GM19099 (cell line): ENCODE data around the gene AKAP8L.

Experiments
- POLR2A ChIP-seq: IDR thresholded peaks from 3 replicates; pipeline ENCODE4 v1.6.1; 2011; ENCODE audit warnings: low read depth; ENCODE audit not compliant: insufficient read length; ENCODE audit errors: extremely low read depth

Gene AKAP8L

GRCh38 chr19:15418579-15419412 is at the start of gene AKAP8L:
TSS of gene AKAP8L (minus strand) at chr19:15418988. CDS start at chr19:15418923, 65 bp downstream.
- peak; percentile 90 for TF ChIP-seq POLR2A

- TF ChIP-seq POLR2A = no peak
These were observed 49.0 kb upstream of the AKAP8L start for GRCh38 chr19:15467734-15468214.

GRCh38 chr19:15466851-15467733 is 48.3 kb upstream of the AKAP8L start:
- TF ChIP-seq POLR2A = no peak

- TF ChIP-seq POLR2A = peak; percentile 56
These were observed 45.9 kb upstream of the AKAP8L start, which contains the start of gene RASAL3 for GRCh38 chr19:15464394-15465385. TSS of gene RASAL3 (minus strand) at chr19:15464544. CDS start at chr19:15464358, 186 bp downstream.

- TF ChIP-seq POLR2A = peak; percentile 73
These were observed 45.1 kb upstream of the AKAP8L start for GRCh38 chr19:15463861-15464371.

- TF ChIP-seq POLR2A = no peak
These were observed 42.9 kb upstream of the AKAP8L start for GRCh38 chr19:15461694-15462093.

- TF ChIP-seq POLR2A = peak; percentile 28
These were observed 39.1 kb upstream of the AKAP8L start for GRCh38 chr19:15457701-15458484.

- no peak for TF ChIP-seq POLR2A
These were observed 38.3 kb upstream of the AKAP8L start for GRCh38 chr19:15456871-15457700.

- TF ChIP-seq POLR2A = no peak
These were observed 37.7 kb upstream of the AKAP8L start for GRCh38 chr19:15456441-15456840.

GRCh38 chr19:15455996-15456395 is 37.2 kb upstream of the AKAP8L start:
- no peak for TF ChIP-seq POLR2A

GRCh38 chr19:15453906-15454860 is 35.4 kb upstream of the AKAP8L start:
- TF ChIP-seq POLR2A = no peak

GRCh38 chr19:15453091-15453578 is 34.3 kb upstream of the AKAP8L start:
- no peak for TF ChIP-seq POLR2A
